H1 (cell line): ENCODE results near the gene PDZRN4. TPM values are rescaled to one million over a fixed set of nuclear protein-coding genes. Genes with fewer than 3 reads are reported as not detected.

ENCODE experiments used
- CEBPB ChIP-seq: IDR thresholded peaks from 2 replicates; pipeline ENCODE4 v1.6.1; 2012; ENCODE audit warnings: low read depth, low read length
- CTBP2 ChIP-seq: IDR thresholded peaks from 2 replicates; pipeline ENCODE4 v1.7.0; 2011; ENCODE audit warnings: borderline replicate concordance, mild to moderate bottlenecking, moderate library complexity, mixed read lengths, low read length; ENCODE audit not compliant: insufficient read depth, insufficient read length
- GTF2F1 ChIP-seq: IDR thresholded peaks from 2 replicates; pipeline ENCODE4 v1.6.1; 2012; ENCODE audit warnings: low read depth, low read length, improper control_type of control experiment, borderline replicate concordance
- SAP30 ChIP-seq: fragments of 300-600 bp; sonication (generic); IDR thresholded peaks from 2 replicates; pipeline ENCODE4 v1.7.1; 2012; ENCODE audit warnings: low read length, moderate library complexity, mild to moderate bottlenecking, inconsistent platforms; ENCODE audit not compliant: insufficient read depth, insufficient replicate concordance
- SIN3A ChIP-seq, 2 experiments: IDR thresholded peaks in 1 of 2; conservative IDR thresholded peaks in 1 of 2; 2 replicates each; pipeline ENCODE4 v1.6.1; 2011 to 2012; ENCODE audit warnings: low read length in 2 of 2, improper control_type of control experiment in 1 of 2, low read depth in 1 of 2, mild to moderate bottlenecking in 1 of 2
- SIRT6 ChIP-seq: IDR thresholded peaks from one replicate; pipeline ENCODE4 v1.7.1; 2012; ENCODE audit warnings: low read length, inconsistent platforms
- SRF ChIP-seq: IDR thresholded peaks from 2 replicates; pipeline ENCODE4 v1.6.1; 2011; ENCODE audit warnings: mild to moderate bottlenecking, low read depth, low read length, moderate library complexity
- polyA plus RNA-seq, 7 experiments: library from polyadenylated mRNA; depleted of rRNA in 3 of 7; stranded (reverse) in 5 of 7; unstranded in 2 of 7; fragments of >200 nt in 5 of 7; fragments of 200-250 nt in 2 of 7; gene quantifications; 1 replicate in 5 of 7; 2 replicates in 1 of 7; 4 replicates in 1 of 7; pipeline versions ENCODE4 v1.2.1 to v1.2.3, GENCODE V29; 2011 to 2013; ENCODE audit warnings: missing spikeins in 2 of 7, mixed read lengths in 2 of 7
- total RNA-seq: library from RNA; stranded (reverse); fragmentation: NEBNext Ultra II Directional; extraction: Animal tissue kit (Norgen Biotek cat#: 25700); gene quantifications from 2 replicates; pipeline ENCODE4 v1.2.1, GENCODE V29; 2021

PDZRN4 gene
- total and polyA plus RNA-seq, 2 of the 8 experiments (the other 6 are each of a cell fraction or from before 2014, with no cell fraction given), result not detected

DNA sequence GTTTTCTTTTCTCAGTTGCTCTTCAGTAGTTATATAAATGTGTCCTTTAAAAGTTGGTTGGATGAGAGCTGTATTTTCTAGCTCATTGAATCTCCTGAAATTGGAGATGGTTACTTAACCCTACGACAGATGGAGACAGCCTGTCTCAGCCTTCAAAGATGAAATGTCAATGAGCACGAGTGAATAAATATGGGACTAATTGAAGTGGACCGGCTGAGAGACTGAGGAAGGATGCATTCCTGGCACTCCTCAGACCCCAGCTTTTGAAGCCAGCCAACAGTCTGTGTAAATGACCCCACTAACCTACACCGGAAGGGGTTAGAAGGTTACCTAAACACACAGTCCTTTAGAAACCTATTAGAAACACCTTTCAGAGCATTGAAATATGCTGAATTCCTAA lies 46.6 kb downstream of the PDZRN4 start (continued):
- no peak for TF ChIP-seq SIN3A (conservative IDR thresholded peaks at IDR 0.05 in 1 of 2, IDR thresholded peaks at IDR 0.05 in 1 of 2; ENCODE audit: low read depth in 1 of 2, low read length in 2 of 2)
- TF ChIP-seq SIRT6, result no peak
- no peak for TF ChIP-seq SRF
- no peak for TF ChIP-seq CEBPB
- TF ChIP-seq CTBP2, result no peak
- TF ChIP-seq GTF2F1, result no peak
- TF ChIP-seq SAP30, result no peak
